Hepatocyte (in vitro differentiated cells): ENCODE measurements around the gene JDP2.

ENCODE experiments used
- CTCF ChIP-seq: fragments of 200-600 bp; sonication (generic); IDR thresholded peaks from 2 replicates; pipeline ENCODE4 v1.5.1; 2016; ENCODE audit warnings: antibody characterized with exemption, mild to moderate bottlenecking; ENCODE audit not compliant: poor library complexity
- EZH2 ChIP-seq: fragments of 200-600 bp; sonication (generic); IDR thresholded peaks from 2 replicates; pipeline ENCODE4 v1.6.1; 2016; ENCODE audit warnings: antibody characterized with exemption, mild to moderate bottlenecking, borderline replicate concordance
- EZH2phosphoT487 ChIP-seq: fragments of 200-600 bp; sonication (generic); IDR thresholded peaks from one replicate; pipeline ENCODE4 v1.6.1; 2018; ENCODE audit warnings: antibody characterized with exemption, mild to moderate bottlenecking, low read depth, moderate library complexity; ENCODE audit not compliant: unreplicated experiment, severe bottlenecking

- no peak for TF ChIP-seq CTCF
- TF ChIP-seq EZH2: no peak
- TF ChIP-seq EZH2phosphoT487: no peak
These were observed 645 bp downstream of the JDP2 start for GRCh38 chr14:75428230-75429104.
